Subcutaneous adipose tissue (tissue), 4 donors: ENCODE measurements around the gene RRP1B. TPM values are rescaled to one million over a fixed set of nuclear protein-coding genes. Genes with fewer than 3 reads are reported as not detected.

ENCODE experiments used
- total RNA-seq, 4 donors: library from RNA; depleted of rRNA; stranded (reverse); fragments of >200 nt; gene quantifications; one replicate each; pipeline ENCODE4 v1.1.0, GENCODE V29; 2016
- TF ChIP-seq, protein P1 (sequence below): fragments of 450-650 bp; IDR thresholded peaks from one replicate; pipeline ENCODE4 v1.5.1; 2016; ENCODE audit warnings: low read depth, mild to moderate bottlenecking, control low read depth, antibody characterized with exemption, moderate library complexity

RRP1B gene
- total RNA-seq, 4 donors from 2014 or later = 14.8 to 20.2 (median 17.2) TPM

- TF ChIP-seq, protein P1, sequence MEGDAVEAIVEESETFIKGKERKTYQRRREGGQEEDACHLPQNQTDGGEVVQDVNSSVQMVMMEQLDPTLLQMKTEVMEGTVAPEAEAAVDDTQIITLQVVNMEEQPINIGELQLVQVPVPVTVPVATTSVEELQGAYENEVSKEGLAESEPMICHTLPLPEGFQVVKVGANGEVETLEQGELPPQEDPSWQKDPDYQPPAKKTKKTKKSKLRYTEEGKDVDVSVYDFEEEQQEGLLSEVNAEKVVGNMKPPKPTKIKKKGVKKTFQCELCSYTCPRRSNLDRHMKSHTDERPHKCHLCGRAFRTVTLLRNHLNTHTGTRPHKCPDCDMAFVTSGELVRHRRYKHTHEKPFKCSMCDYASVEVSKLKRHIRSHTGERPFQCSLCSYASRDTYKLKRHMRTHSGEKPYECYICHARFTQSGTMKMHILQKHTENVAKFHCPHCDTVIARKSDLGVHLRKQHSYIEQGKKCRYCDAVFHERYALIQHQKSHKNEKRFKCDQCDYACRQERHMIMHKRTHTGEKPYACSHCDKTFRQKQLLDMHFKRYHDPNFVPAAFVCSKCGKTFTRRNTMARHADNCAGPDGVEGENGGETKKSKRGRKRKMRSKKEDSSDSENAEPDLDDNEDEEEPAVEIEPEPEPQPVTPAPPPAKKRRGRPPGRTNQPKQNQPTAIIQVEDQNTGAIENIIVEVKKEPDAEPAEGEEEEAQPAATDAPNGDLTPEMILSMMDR = no peak
Observed at GRCh38 chr21:43691086-43691795, 31.9 kb downstream of the RRP1B start.

GRCh38 chr21:43691801-43692200 is 32.4 kb downstream of the RRP1B start:
- TF ChIP-seq, protein P1 = no peak

GRCh38 chr21:43692949-43693348 is 33.6 kb downstream of the RRP1B start:
- TF ChIP-seq, protein P1 = no peak

DNA sequence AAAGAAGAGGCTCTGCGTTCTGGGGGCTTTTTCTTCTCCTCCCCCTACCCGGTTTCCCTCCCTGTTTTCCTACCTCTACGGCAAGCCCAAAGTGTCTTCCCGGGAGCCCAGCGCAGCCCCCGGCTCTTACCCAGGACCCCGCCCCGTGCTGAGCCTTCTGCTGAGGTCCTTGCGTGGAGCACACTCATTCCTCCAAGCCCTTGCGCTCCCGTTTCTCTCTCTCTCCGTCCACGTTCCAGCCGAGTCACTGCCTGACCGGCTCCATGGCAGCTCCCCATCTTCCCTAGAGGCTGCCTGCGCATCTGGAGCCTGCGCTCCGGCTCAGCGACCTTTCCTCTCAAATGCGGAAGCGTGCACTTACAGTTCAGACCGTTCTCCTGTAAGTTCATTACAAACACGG is 34.6 kb downstream of the RRP1B start:
- TF ChIP-seq, protein P1 = no peak

GRCh38 chr21:43694437-43695079 is 35.2 kb downstream of the RRP1B start:
- TF ChIP-seq, protein P1 = no peak

DNA sequence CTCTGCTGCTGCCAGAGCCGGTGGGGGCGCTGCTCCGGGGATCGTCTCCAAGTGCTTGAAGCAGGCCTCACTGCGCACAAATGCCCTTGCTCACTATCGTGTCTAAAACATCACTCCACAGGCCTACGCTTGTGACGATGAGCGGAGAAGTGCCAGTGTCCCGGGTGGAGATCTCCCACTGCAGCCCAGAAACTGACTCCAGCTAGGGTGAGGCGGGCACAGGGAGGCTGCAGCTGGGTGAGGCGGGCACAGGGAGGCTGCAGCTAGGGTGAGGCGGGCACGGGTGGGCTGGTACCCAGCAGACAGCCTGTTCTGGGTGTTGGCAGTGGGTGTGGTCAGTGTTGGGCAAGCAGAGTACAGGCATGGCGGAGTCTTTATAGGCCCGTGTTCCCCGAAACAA is 36.9 kb downstream of the RRP1B start:
- TF ChIP-seq, protein P1 = no peak

DNA sequence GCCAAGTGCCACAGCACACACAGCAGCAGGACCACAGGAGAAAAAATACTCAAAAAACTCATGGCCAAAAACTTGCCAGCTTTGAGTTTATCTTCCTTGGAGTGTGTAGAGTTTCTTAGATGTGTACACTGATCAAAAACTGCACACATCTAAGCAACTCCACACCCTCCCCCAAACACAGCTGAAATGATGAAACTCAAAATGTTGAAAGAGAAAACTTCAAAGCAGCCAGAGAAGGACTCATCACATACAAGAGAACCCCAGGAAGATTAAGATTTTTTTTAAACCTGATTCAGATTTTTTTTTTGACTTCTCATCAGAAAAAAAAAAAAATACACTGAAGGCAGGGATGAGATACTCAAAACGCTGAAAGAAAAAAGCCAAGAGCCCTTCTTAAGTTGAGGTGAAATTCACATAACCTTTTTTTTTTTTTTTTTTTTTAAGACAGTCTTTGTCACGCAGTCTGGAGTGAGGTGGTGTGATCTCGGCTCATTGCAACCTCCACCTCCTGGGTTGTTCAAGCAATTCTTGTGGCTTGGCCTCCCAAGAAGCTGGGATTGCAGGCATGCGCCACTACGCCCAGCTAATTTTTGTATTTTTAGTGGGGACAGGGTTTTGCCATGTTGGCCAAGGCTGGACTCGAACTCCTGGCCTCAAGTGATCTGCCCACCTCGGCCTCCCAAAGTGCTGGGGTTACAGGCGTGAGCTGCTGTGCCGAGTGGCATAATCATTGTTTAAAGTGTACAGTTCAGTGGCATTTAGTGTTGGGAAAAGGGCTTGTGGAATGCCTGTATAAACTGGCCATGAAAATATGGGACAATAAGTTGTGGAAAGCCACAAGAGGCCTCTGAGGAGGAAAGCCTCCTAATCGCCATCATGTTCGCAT is 38.6 kb downstream of the RRP1B start:
- TF ChIP-seq, protein P1 = no peak
